IMR-90 (cell line): Measurements from ENCODE around the gene DNM3. TPM values are rescaled to one million over a fixed set of nuclear protein-coding genes. Genes with fewer than 3 reads are reported as not detected.

ENCODE experiments used
- ATAC-seq: fragments of 200-7000 bp; cut with Tn5 transposase; 2 replicates; pipeline ENCODE4 v1.9.1; 2020; ENCODE audit warnings: low read depth, mild to moderate bottlenecking, moderate library complexity
- BruUV-seq: library from RNA; stranded (reverse); fragments of 400-500 nt; replicated peaks from 2 replicates; lab custom pipeline; 2021; lab: Mats Ljungman, UMichigan
- CTCF ChIA-PET: fragments of 300-600 bp; formaldehyde crosslinking; extraction: SDS; loops from one replicate; lab custom pipeline; 2021; ENCODE audit warnings: antibody characterized with exemption; lab: Yijun Ruan, JAX
- POLR2A ChIA-PET: fragments of 300-600 bp; sonication (Branson Sonifier 250); formaldehyde crosslinking; loops from one replicate; lab custom pipeline; 2022; ENCODE audit warnings: antibody characterized with exemption; ENCODE audit not compliant: unreplicated experiment; lab: Charles Lee
- DNase-seq: peaks from one replicate; pipeline ENCODE4 v3.0.0; 2013
- H2AFZ ChIP-seq: replicated peaks from 2 replicates; pipeline ENCODE3; 2013; ENCODE audit warnings: low read length, mild to moderate bottlenecking; ENCODE audit not compliant: poor library complexity
- H2AK5ac ChIP-seq: 2 replicates; pipeline ENCODE4 v1.6.1; 2013; ENCODE audit warnings: low read depth, low read length, inconsistent platforms
- H2AK9ac ChIP-seq: replicated peaks from 2 replicates; pipeline ENCODE3; 2013; ENCODE audit warnings: mild to moderate bottlenecking, low read depth, low read length, moderate library complexity; ENCODE audit not compliant: poor library complexity
- H2BK120ac ChIP-seq: 2 replicates; pipeline ENCODE4 v1.6.1; 2013; ENCODE audit warnings: low read depth, low read length, inconsistent platforms
- H2BK15ac ChIP-seq: 3 replicates; pipeline ENCODE4 v1.6.1; 2013; ENCODE audit warnings: low read depth, low read length, inconsistent platforms
- H2BK20ac ChIP-seq: 2 replicates; pipeline ENCODE4 v1.6.1; 2013; ENCODE audit warnings: low read depth, mild to moderate bottlenecking, inconsistent platforms, low read length, moderate library complexity
- H2BK5ac ChIP-seq: 2 replicates; pipeline ENCODE4 v1.6.1; 2013; ENCODE audit warnings: mild to moderate bottlenecking, low read depth, low read length, inconsistent platforms; ENCODE audit not compliant: poor library complexity, severe bottlenecking
- H3K14ac ChIP-seq: replicated peaks from 2 replicates; pipeline ENCODE4 v1.6.1; 2013; ENCODE audit warnings: low read depth, low read length, inconsistent platforms
- H3K18ac ChIP-seq: 2 replicates; pipeline ENCODE4 v1.6.1; 2013; ENCODE audit warnings: low read depth, low read length, control low read depth
- H3K23ac ChIP-seq: 2 replicates; pipeline ENCODE4 v1.6.1; 2013; ENCODE audit warnings: low read depth, low read length, inconsistent platforms
- H3K27ac ChIP-seq: 2 replicates; pipeline ENCODE4 v1.5.1; 2013; ENCODE audit warnings: mild to moderate bottlenecking, control low read depth, low read length; ENCODE audit not compliant: insufficient read depth
- H3K27me3 ChIP-seq: 2 replicates; pipeline ENCODE4 v1.6.1; 2013; ENCODE audit warnings: low read length; ENCODE audit not compliant: control insufficient read depth, insufficient read depth
- H3K36me3 ChIP-seq: 2 replicates; pipeline ENCODE4 v1.6.1; 2013; ENCODE audit warnings: low read length, mixed read lengths; ENCODE audit not compliant: control insufficient read depth, insufficient read depth
- H3K4ac ChIP-seq: 2 replicates; pipeline ENCODE4 v1.6.1; 2013; ENCODE audit warnings: low read depth, low read length, inconsistent platforms
- H3K4me1 ChIP-seq: 2 replicates; pipeline ENCODE4 v1.6.1; 2013; ENCODE audit warnings: low read length, mixed read lengths; ENCODE audit not compliant: control insufficient read depth, insufficient read depth
- H3K4me2 ChIP-seq: 2 replicates; pipeline ENCODE4 v1.6.1; 2013; ENCODE audit warnings: low read depth, mild to moderate bottlenecking, control low read depth, low read length, moderate library complexity
- H3K4me3 ChIP-seq: 2 replicates; pipeline ENCODE4 v1.5.1; 2013; ENCODE audit warnings: low read depth, mild to moderate bottlenecking, control low read depth, low read length, moderate library complexity; ENCODE audit not compliant: insufficient read depth
- H3K56ac ChIP-seq: 2 replicates; pipeline ENCODE4 v1.6.1; 2013; ENCODE audit warnings: low read length, inconsistent platforms; ENCODE audit not compliant: insufficient read depth; ENCODE audit errors: extremely low read depth
- H3K79me1 ChIP-seq, 2 experiments: 2 replicates each; pipeline ENCODE4 v1.6.1; 2013; ENCODE audit warnings: low read length in 2 of 2, inconsistent platforms in 1 of 2, low read depth in 1 of 2
- H3K9ac ChIP-seq: 2 replicates; pipeline ENCODE4 v1.6.1; 2013; ENCODE audit warnings: low read depth, low read length, control low read depth
- H3K9me1 ChIP-seq: 2 replicates; pipeline ENCODE4 v1.6.1; 2013; ENCODE audit warnings: low read length, inconsistent platforms; ENCODE audit not compliant: insufficient read depth
- H3K9me3 ChIP-seq: 2 replicates; pipeline ENCODE4 v1.6.1; 2013; ENCODE audit warnings: low read length; ENCODE audit not compliant: control insufficient read depth, insufficient read depth
- H4K20me1 ChIP-seq: 2 replicates; pipeline ENCODE4 v1.6.1; 2013; ENCODE audit warnings: low read length, inconsistent platforms; ENCODE audit not compliant: insufficient read depth
- H4K5ac ChIP-seq: 2 replicates; pipeline ENCODE4 v1.6.1; 2013; ENCODE audit warnings: mild to moderate bottlenecking, low read depth, low read length, control low read depth
- H4K8ac ChIP-seq, 2 experiments: 2 replicates each; pipeline ENCODE4 v1.6.1; 2013; ENCODE audit warnings: low read depth in 2 of 2, low read length in 2 of 2, control low read depth in 1 of 2, inconsistent platforms in 1 of 2
- H4K91ac ChIP-seq: 2 replicates; pipeline ENCODE4 v1.6.1; 2013; ENCODE audit warnings: low read depth, low read length, inconsistent platforms; ENCODE audit not compliant: insufficient read depth
- CHD1 ChIP-seq: IDR thresholded peaks from 2 replicates; pipeline ENCODE4 v1.6.1; 2012; ENCODE audit warnings: low read depth, low read length, improper control_type of control experiment
- ELK1 ChIP-seq: fragments of 150-350 bp; IDR thresholded peaks from 2 replicates; pipeline ENCODE4 v1.6.1; 2016; ENCODE audit warnings: low read depth, mild to moderate bottlenecking, low read length, moderate library complexity, borderline replicate concordance
- MAZ ChIP-seq: IDR thresholded peaks from 2 replicates; pipeline ENCODE4 v1.6.1; 2012; ENCODE audit warnings: low read depth, mild to moderate bottlenecking, low read length, improper control_type of control experiment, moderate library complexity, borderline replicate concordance
- RAD21 ChIP-seq: IDR thresholded peaks from 2 replicates; pipeline ENCODE4 v1.6.1; 2012; ENCODE audit warnings: low read length, improper control_type of control experiment
- RCOR1 ChIP-seq: IDR thresholded peaks from 2 replicates; pipeline ENCODE4 v1.6.1; 2012; ENCODE audit warnings: mild to moderate bottlenecking, low read length, improper control_type of control experiment; ENCODE audit not compliant: insufficient replicate concordance
- RFX5 ChIP-seq: IDR thresholded peaks from 2 replicates; pipeline ENCODE4 v1.8.0; 2012; ENCODE audit warnings: low read depth, mild to moderate bottlenecking, low read length, moderate library complexity
- WGBS, 2 experiments: methylation state at CpG; one replicate each; pipeline versions ENCODE4 v1.1.5 to v1.1.7; 2013; ENCODE audit warnings: missing lambda C conversion rate in 2 of 2; ENCODE audit not compliant: insufficient read length in 1 of 2; ENCODE audit errors: extremely low coverage in 2 of 2; 5-methylcytosine and 5-hydroxymethylcytosine counted together
- dilution Hi-C: fragments of 300-500 bp; cut with HindIII; formaldehyde crosslinking; loops from one replicate; pipeline ENCODE4 v1.14.3; 2018; ENCODE audit warnings: low sequenced_read_pairs; ENCODE audit not compliant: unreplicated experiment
- in situ Hi-C: fragments of 300-500 bp; cut with MboI; formaldehyde crosslinking; loops from 3 replicates; pipeline ENCODE4 v1.14.3; 2019; ENCODE audit warnings: low sequenced_read_pairs, inconsistent platforms, mixed read lengths
- intact Hi-C: fragments of 100-400 bp; cut with micrococcal nuclease; formaldehyde crosslinking; loops from 2 replicates; pipeline ENCODE4 v1.10.0; 2022
- polyA plus RNA-seq, 3 experiments: library from polyadenylated mRNA; depleted of rRNA; stranded (reverse); fragments of >200 nt; gene quantifications; 2 replicates each; pipeline ENCODE4 v1.2.3, GENCODE V29; 2012; ENCODE audit warnings: low replicate concordance in 1 of 3
- total RNA-seq: library from RNA; depleted of rRNA; stranded (reverse); fragments of >200 nt; gene quantifications from 2 replicates; pipeline ENCODE4 v1.2.3, GENCODE V29; 2012

DNM3 gene
- total and polyA plus RNA-seq, 2 of the 4 experiments (the other 2 are of a cell fraction): 0.36 TPM

GRCh38 chr1:171910786-171911185, 69.5 kb downstream of the DNM3 start:
- H3K9me3 ChIP-seq: no peaks in the 10 kb centered on the region
- H2BK20ac ChIP-seq: no peak overlapping the region
- no peaks in the 10 kb centered on the region for H3K79me1 ChIP-seq
- BruUV-seq: no TSS peak
- no peaks in the 10 kb centered on the region for H3K9me1 ChIP-seq
- H3K14ac ChIP-seq: no peak overlapping the region
- no peak overlapping the region for H3K18ac ChIP-seq
- H3K27me3 ChIP-seq: no peaks in the 10 kb centered on the region; the same call in 1 of the 2 replicates
- no peak overlapping the region for H2BK120ac ChIP-seq
- H4K5ac ChIP-seq: no peak overlapping the region
- no peak overlapping the region for H3K56ac ChIP-seq
- H4K8ac ChIP-seq: no peak overlapping the region
- no peak overlapping the region for H2BK15ac ChIP-seq
- H3K27ac ChIP-seq: no peak overlapping the region
- H3K9ac ChIP-seq: no peak overlapping the region
- ChIA-PET POLR2A (no interaction called here), CTCF (no interaction called here)
- no peak overlapping the region for H4K91ac ChIP-seq
- H3K4me2 ChIP-seq: no peak overlapping the region
- H2AFZ ChIP-seq: no peak overlapping the region
- dilution Hi-C loops (no loop called here), intact Hi-C loops (no loop called here), in situ Hi-C loops (no loop called here)
- no peaks in the 10 kb centered on the region for H3K4me1 ChIP-seq
- ATAC-seq (no peak), DNase-seq (no peak)
- H3K36me3 ChIP-seq: no peaks in the 10 kb centered on the region
- WGBS, 2 experiments: 86% methylated on average over 1 of the region's 2 CpGs; no CpG with 5 or more reads in 1 of the 2 experiments
- TF ChIP-seq RAD21 (no peak), RCOR1 (no peak), RFX5 (no peak), ELK1 (no peak), MAZ (no peak), CHD1 (no peak)
- H2BK5ac ChIP-seq: no peak overlapping the region
- H2AK5ac ChIP-seq: no peak overlapping the region
- H3K23ac ChIP-seq: no peak overlapping the region
- H2AK9ac ChIP-seq: no peak overlapping the region
- H3K4ac ChIP-seq: no peak overlapping the region
- no peaks in the 10 kb centered on the region for H4K20me1 ChIP-seq
- H3K4me3 ChIP-seq: no peak overlapping the region
